IPS-NIHi7 (cell line): ENCODE measurements around the gene DPAGT1.
A peak's percentile ranks its signal among the peaks of the same experiment; 100 is the strongest.
"Not testable (repeated sequence)": the region's sequence is repeated elsewhere in the genome, so short reads cannot be mapped to it uniquely, and the experiment has no call there.

ENCODE experiments used
- DNase-seq: peaks from one replicate; pipeline ENCODE4 v3.0.0; 2012; ENCODE audit warnings: mixed read lengths; ENCODE audit errors: extremely low spot score

Gene DPAGT1

GRCh38 chr11:119101759-119102423 is at the start of gene DPAGT1:
Gene DPAGT1, minus strand, starts transcription at chr11:119101853. Its CDS starts 198 bp downstream, at chr11:119101655.
- DNase-seq: peak; percentile 86

GRCh38 chr11:119149786-119150275 is 48.2 kb upstream of the DPAGT1 start:
- no peak for DNase-seq

- DNase-seq: peak; percentile 53
These were observed 47.5 kb upstream of the DPAGT1 start, which contains the start of gene ABCG4 for GRCh38 chr11:119149018-119149785. Gene ABCG4, plus strand, starts transcription at chr11:119149052. Its CDS starts 914 bp downstream, at chr11:119149966.

GRCh38 chr11:119148720-119149017 is 47.0 kb upstream of the DPAGT1 start:
- no peak for DNase-seq

DNA sequence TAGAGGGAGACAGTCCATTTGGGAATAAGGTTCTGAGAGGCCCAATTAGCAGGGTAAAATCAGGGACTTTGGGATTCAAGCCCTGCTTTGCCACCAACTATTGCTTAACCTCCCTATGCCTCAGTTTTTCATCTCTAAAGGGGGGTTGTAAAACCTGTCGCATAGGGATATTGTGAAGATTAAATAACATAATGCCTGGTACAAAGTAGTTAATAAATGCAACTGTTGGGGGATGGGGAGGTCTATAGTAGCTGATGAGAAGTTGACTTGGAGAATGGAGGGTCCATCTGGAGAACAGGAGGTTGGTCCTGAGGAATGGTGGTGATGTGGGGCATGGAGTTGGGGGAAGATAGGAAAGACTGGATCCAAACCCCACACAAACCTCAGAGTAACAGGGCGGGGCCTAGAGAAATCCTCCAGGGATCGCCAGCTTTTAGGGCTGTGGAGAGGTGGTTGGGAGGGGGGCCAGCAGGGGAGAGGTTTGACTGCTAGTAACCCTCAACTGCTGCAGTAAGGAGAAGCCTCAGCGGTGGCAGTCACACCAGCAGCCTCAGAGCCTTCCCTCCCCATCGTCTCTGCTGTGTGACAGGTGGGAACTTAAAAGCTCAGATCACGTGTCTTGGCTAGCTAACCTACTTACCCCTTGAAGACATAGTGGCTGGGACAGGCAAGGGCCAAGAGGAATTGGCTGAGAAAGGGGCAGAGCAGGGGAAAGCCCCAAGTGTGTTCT is 46.1 kb upstream of the DPAGT1 start:
- no peak for DNase-seq

GRCh38 chr11:119145551-119145950 is 43.9 kb upstream of the DPAGT1 start:
- DNase-seq: no peak

- peak; percentile 93 for DNase-seq
These were observed 43.3 kb upstream of the DPAGT1 start for GRCh38 chr11:119144825-119145486.

GRCh38 chr11:119139276-119139675 is 37.6 kb upstream of the DPAGT1 start:
- not testable (repeated sequence) for DNase-seq

DNA sequence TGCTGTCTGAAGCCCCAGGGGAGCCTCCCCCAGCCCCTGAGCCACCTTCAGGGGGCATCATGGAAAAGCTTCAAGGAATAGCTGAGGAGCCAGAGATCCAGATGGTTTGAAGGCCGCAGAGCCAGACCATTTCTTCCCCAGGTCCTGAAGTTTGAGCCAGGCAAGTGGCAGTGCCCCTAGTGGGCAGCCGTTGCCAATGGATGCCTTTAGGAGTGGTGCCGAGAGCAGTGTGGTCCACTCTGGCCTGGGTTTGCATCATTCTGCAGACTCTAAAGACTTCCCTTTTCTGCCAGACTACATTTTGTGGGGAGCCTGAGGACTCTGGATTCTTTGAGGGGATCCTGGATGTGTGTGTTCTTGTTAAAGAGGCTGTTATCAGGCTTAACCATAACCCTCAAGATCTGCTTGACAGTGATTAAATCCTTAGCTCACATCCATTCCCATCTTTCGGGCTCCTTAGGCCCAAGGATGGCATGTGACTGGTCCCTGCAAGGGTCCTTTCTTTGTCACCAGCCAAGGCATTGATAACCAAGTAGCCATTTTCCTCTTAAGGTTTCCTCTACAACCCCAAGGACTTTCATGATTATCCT is 32.8 kb upstream of the DPAGT1 start:
- peak; percentile 49 for DNase-seq

- DNase-seq: no peak
These were observed 29.0 kb upstream of the DPAGT1 start for GRCh38 chr11:119130662-119131061.

DNA sequence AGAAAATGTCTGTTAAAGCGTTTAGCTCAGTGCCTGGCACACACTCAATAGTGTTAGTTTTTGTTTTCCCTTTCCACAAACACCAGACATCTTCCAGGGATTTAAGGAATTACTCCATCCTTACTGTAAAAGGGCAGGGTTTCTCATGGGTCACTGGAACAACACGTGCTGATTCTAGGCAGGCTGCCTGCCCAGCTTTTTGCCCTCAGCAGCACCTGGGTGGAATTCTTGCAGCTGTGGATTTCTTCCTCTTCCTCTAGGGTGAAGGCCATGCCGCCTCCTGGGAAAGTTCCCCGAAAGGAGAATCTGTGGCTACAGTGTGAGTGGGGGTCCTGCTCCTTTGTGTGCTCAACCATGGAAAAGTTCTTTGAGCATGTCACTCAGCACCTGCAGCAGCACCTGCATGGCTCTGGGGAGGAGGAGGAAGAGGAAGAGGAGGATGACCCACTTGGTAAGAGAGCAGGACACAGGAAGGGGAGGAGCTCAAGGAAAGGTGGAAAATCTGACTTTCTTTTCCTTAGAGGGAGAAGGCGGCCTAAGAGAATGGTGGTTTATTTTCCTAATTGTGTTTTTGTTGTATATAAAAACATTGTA is 25.1 kb upstream of the DPAGT1 start:
- no peak for DNase-seq

DNA sequence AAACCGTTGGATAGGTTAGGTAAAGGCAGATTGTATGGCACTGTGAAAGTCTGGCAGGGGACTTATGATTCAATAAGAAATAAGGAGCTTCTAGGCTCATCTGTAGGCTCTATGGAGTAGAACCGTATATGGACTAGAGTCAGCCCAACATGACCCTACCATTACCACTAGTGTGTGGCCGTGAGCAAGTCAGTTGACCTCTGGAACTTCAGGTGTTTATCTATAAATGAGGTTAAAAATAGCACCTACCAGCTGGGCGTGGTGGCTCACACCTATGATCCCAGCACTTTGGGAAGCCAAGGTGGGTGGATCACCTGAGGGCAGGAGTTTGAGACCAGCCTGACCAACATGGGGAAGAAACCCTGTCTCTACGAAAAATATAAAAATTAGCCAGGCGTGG is 24.2 kb upstream of the DPAGT1 start:
- no peak for DNase-seq

- no peak for DNase-seq
These were observed 20.1 kb upstream of the DPAGT1 start for GRCh38 chr11:119121811-119122124.

- peak; percentile 100 for DNase-seq
These were observed 19.6 kb upstream of the DPAGT1 start, which contains the start of gene HINFP for GRCh38 chr11:119121008-119121810. Gene HINFP, plus strand, starts transcription at chr11:119121580. Its CDS starts 5,365 bp downstream, at chr11:119126945.

DNA sequence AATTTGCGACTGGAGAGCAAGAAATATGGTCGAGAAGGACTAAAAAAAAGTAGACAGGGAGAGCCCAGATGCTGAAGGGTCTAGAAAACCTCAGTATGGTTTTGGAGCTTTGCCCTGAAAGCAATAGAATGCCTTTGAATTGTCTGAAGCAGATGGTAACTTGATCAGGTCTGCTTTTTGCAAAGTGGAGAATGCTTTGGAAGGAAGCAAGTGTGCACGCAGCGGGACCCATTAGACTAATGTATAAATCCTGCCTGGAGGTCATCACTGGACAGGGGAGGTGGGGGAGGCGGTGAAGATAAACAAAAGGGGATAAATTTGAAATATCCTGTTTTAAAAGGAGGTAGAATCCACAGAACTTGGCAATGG is 19.0 kb upstream of the DPAGT1 start:
- DNase-seq: no peak

DNA sequence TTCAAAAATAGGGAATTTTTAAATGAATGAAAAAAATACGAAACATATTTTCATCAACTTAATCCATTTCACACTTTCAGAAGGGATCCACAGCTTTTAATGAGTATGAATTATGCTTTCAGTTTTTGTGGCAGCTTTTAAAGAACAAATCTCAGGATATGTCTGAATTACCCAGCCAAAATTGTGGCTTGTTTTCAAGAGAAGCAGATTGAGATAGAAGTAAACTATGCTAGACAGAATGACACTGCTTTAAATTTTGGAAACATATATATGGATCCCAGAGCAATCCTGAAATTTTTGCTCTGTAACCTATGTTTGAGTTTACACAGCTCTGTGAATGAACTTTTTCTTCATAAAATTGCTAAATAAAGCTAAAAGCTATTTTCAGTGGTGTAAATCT is 17.3 kb upstream of the DPAGT1 start:
- DNase-seq: no peak

DNA sequence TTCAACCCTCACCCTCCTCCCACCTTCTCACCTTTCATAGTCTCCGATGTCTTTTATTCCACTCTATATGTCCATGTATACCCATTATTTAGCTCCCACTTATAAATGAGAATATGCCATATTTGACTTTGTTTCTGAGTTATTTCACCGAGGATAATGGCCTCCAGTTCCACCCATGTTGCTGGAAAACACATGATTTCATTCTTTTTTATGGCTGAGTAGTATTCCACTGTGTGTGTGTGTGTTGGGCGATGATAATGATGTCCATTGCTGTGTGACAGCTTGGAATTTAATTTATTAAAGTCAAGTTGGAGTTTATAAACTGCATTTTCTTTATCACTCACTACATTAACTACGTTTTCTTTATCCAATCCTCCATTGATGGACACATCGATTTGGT is 16.6 kb upstream of the DPAGT1 start:
- no peak for DNase-seq

DNA sequence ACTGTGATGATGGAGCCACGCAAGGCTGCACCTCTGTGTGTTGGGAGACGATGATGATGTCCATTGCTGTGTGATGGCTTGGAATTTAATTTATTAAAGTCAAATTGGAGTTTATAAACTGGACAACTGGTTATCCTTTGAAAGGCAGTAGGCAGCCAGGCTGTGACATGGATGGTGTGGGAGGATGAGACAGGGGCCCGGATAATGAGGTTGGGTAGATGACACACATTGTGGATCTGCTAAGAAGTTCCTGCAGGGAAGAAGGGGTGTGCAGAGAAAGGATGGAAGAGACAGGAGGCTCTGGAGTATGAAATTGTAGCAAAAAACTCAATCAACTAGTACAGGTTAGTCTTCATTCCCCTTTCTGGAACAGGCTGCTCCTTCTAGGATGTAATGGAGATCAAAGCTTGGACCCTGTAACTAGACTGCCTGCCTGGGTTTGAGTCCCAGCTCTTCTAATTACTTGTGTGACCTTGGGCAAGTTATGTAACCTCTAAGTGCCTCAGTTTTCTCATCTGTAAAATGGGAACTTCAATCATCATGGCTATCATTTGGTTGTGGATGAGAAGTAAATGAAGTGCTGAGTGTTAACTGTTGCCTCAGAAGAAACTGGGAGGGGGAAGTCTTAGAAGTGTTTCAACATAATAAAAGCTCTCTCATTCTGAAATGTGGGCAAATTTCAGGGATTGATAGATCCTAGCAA is 15.5 kb upstream of the DPAGT1 start:
- no peak for DNase-seq

DNA sequence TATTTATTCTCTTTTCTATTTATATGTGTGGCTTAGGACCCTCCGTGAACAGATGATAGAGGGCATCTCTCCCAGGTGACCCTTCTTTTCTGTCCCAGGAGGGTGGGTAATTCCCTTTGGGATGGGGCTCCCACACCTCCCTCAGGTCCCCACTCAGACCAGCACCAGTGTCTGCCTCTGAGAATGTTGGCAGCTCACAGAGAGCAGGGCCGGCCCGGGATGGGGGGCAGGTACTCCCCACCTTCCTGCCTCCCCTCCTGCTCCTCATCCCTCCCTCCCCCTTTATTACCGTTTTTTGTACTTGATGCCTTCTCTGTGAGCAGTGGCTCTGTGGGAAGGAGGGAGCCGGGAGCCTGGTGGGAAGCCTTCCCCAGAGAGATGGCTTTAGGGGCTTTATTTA is 14.9 kb upstream of the DPAGT1 start:
- no peak for DNase-seq

- DNase-seq: no peak
These were observed 14.6 kb upstream of the DPAGT1 start for GRCh38 chr11:119116235-119116594.
